HG03064 (cell line): ENCODE results near the gene RIC8A.
A peak's percentile ranks its signal among the peaks of the same experiment; 100 is the strongest.
"Not testable (repeated sequence)": the region's sequence is repeated elsewhere in the genome, so short reads cannot be mapped to it uniquely, and the experiment has no call there.

Experiments
- ATAC-seq: cut with Tn5 transposase; IDR thresholded peaks from one replicate; pipeline ENCODE4 v1.9.1; 2021; ENCODE audit warnings: low read depth; ENCODE audit not compliant: unreplicated experiment

The RIC8A gene

GRCh38 chr11:207208-207862, at the start of gene RIC8A, which contains the start of gene BET1L:
RIC8A (plus strand) TSS chr11:207708; CDS start chr11:208855, 1,147 bp downstream.
BET1L (minus strand) TSS chr11:207399; CDS start chr11:207321, 78 bp downstream.
- peak; percentile 58 for ATAC-seq

GRCh38 chr11:180242-180641, 27.3 kb upstream of the RIC8A start:
- not testable (repeated sequence) for ATAC-seq

- ATAC-seq: not testable (repeated sequence)
Observed at GRCh38 chr11:189200-189783, 18.2 kb upstream of the RIC8A start.

- not testable (repeated sequence) for ATAC-seq
Observed at GRCh38 chr11:189843-190311, 17.6 kb upstream of the RIC8A start.

GRCh38 chr11:190546-190945, 17.0 kb upstream of the RIC8A start:
- ATAC-seq: not testable (repeated sequence)

- ATAC-seq: not testable (repeated sequence)
Observed at GRCh38 chr11:191490-192478, 15.7 kb upstream of the RIC8A start.

GRCh38 chr11:192674-193128, 14.8 kb upstream of the RIC8A start, which contains the start of gene SCGB1C1:
SCGB1C1 (plus strand) TSS chr11:193078; CDS start chr11:193100, 22 bp downstream.
- not testable (repeated sequence) for ATAC-seq

- ATAC-seq: not testable (repeated sequence)
Observed at GRCh38 chr11:193481-193880, 14.0 kb upstream of the RIC8A start.

GRCh38 chr11:196786-197731, 10.4 kb upstream of the RIC8A start:
- ATAC-seq: no peak

- ATAC-seq: no peak
Observed at GRCh38 chr11:197741-198235, 9.7 kb upstream of the RIC8A start.

GRCh38 chr11:198236-198806, 9.2 kb upstream of the RIC8A start:
- no peak for ATAC-seq

GRCh38 chr11:199004-199581, 8.4 kb upstream of the RIC8A start:
- no peak for ATAC-seq

GRCh38 chr11:199782-200181, 7.7 kb upstream of the RIC8A start:
- ATAC-seq: no peak

GRCh38 chr11:200224-201003, 7.1 kb upstream of the RIC8A start:
- ATAC-seq: no peak

GRCh38 chr11:201966-202365, 5.5 kb upstream of the RIC8A start:
- no peak for ATAC-seq

- no peak for ATAC-seq
Observed at GRCh38 chr11:202490-202889, 5.0 kb upstream of the RIC8A start.

GRCh38 chr11:203056-203944, 4.2 kb upstream of the RIC8A start:
- ATAC-seq: no peak
